Activated naive CD4-positive, alpha-beta T cell treated with anti-CD3 and anti-CD28 coated beads, Interleukin-2, amount 50 U/mL, for 24 hours (primary cell): Measurements from ENCODE around the gene TRIM46.
"Not testable (repeated sequence)": the region's sequence is repeated elsewhere in the genome, so short reads cannot be mapped to it uniquely, and the experiment has no call there.

Experiments
- H3K27ac Mint-ChIP-seq: one replicate; pipeline ENCODE4 v1.8.0; 2021; ENCODE audit warnings: mild to moderate bottlenecking, mixed read lengths
- H3K27me3 Mint-ChIP-seq: one replicate; pipeline ENCODE4 v1.8.0; 2021; ENCODE audit warnings: mixed read lengths
- H3K36me3 Mint-ChIP-seq: one replicate; pipeline ENCODE4 v1.8.0; 2021; ENCODE audit warnings: mixed read lengths
- H3K4me1 Mint-ChIP-seq: one replicate; pipeline ENCODE4 v1.8.0; 2021; ENCODE audit warnings: mixed read lengths
- H3K4me3 Mint-ChIP-seq: one replicate; pipeline ENCODE4 v1.8.0; 2021; ENCODE audit warnings: mild to moderate bottlenecking, mixed read lengths
- H3K9me3 Mint-ChIP-seq: one replicate; pipeline ENCODE4 v1.8.0; 2021; ENCODE audit warnings: mixed read lengths

Gene TRIM46

DNA sequence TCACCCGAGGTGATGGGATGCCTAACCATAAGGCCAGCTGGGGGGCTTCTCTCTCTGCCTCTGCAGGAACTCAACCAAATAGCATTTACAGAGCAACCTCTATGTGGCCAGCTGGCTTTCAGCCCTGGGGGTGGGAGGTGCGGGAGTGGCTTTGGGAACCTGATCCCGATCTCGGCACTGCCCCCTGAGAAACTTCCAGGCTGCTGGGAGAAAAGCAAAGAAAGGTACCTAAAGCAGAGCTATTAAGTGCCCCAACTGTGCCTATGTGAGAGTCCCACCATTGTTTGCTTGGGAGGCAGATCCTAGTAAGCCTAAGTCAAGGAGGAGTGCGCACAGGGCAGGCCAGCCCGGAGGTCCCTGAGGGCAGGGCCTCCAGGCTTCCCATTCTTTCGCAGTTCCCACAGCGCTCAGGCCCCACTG lies 7.6 kb upstream of the TRIM46 start:
- no peak overlapping the region for H3K27ac Mint-ChIP-seq

DNA sequence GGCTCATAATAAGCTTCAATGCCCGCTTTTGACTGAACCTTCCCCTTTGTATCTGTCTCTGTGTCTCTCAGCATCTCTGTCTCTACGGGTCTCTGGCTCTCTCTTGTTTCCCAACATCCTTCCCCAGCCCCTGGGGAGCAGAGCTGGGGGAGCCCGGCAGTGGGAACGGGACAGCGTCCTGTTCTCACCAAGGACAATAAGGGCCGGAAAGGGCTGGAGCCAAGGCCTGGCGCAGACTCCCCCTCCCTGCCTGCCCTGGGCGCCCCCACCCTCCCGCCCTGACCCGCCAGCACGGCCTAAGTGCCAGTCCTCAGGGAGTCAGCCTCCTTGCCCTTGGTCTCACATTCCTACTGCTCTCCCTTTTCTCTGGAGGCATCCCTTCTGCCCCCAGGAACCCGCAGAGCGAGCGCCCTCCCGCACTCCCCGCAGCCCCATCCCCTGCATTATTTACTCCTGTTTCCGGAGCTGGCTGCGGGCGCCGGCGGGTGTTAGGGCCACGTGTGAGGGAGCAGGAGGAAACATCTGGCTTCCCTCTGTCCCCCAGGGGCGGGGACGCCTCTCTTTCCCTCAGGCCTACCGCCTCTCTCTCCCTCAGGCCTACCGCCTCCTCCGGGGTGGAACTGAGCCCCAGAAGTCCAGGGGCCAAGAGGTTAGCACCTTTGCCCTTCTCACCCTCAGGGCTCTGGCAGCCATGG lies 7.0 kb upstream of the TRIM46 start:
- H3K27ac Mint-ChIP-seq, result peak overlapping the region; percentile 55
- H3K4me1 Mint-ChIP-seq, result peaks cover 13% of the 10 kb centered on the region
- H3K36me3 Mint-ChIP-seq, result peaks cover 6% of the 10 kb centered on the region
- H3K9me3 Mint-ChIP-seq, result no peaks in the 10 kb centered on the region
- H3K27me3 Mint-ChIP-seq, result no peaks in the 10 kb centered on the region
- no peak overlapping the region for H3K4me3 Mint-ChIP-seq

More for the DNA sequence above, 7.6 kb upstream of the TRIM46 start:
- Mint-ChIP-seq H3K36me3 (peaks cover 6% of the 10 kb centered on the region), H3K4me1 (peaks cover 13% of the 10 kb centered on the region), H3K27me3 (no peaks in the 10 kb centered on the region), H3K9me3 (no peaks in the 10 kb centered on the region), H3K4me3 (no peak overlapping the region)

DNA sequence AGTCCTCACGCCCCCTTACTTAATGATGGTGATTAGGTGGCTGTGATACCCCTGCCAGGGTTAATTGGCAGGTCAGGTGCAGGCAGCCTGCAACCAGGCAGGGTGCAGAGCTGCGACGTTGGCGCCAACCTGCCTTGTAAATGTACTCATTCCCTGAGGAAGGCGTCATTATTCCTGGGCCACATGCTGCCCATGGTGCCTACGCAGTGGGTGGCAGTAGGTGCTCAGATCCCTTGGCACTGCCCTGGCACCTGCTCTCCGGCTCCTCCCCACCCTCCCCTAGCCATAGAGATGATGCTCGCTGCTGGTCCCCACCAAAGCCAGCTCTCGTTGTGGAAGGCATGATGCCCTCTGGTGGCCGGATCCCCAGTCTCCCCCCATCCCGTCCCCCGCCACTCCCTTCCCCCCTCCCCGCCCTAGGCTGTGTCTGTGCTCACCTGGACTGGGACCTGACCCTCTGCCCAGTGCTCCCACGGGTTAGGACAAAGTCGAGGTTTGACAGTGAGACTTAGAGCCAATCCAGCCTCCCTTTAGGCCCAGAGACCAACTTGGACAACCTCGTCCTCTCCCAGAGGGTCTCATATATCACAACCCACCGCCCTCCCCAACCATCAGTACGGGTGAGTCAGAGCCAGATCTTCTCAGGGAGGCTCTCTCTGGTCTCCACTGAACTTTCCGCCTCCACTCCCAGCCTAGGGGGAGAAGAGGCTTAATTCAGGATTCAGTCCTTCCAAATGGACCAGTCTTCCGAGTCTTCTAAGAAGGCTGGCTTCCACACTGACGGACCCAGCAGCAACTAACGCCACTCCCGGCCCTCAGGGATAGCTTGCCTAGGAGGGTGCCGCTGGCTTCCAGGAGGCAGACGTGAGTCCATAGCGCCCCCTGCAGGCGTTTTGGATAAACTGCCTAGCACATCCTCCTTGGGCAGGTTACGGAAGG lies 6.2 kb upstream of the TRIM46 start:
- Mint-ChIP-seq H3K4me1 (peaks cover 20% of the 10 kb centered on the region), H3K36me3 (peaks cover 8% of the 10 kb centered on the region), H3K27me3 (no peaks in the 10 kb centered on the region), H3K27ac (no peak overlapping the region), H3K4me3 (peak overlapping the region; percentile 12), H3K9me3 (no peaks in the 10 kb centered on the region)

GRCh38 chr1:155168105-155168445 lies 5.6 kb upstream of the TRIM46 start:
- not testable (repeated sequence) for H3K9me3 Mint-ChIP-seq, H3K27me3 Mint-ChIP-seq, H3K4me3 Mint-ChIP-seq, H3K27ac Mint-ChIP-seq, H3K36me3 Mint-ChIP-seq
- peaks cover 21% of the 10 kb centered on the region for H3K4me1 Mint-ChIP-seq

DNA sequence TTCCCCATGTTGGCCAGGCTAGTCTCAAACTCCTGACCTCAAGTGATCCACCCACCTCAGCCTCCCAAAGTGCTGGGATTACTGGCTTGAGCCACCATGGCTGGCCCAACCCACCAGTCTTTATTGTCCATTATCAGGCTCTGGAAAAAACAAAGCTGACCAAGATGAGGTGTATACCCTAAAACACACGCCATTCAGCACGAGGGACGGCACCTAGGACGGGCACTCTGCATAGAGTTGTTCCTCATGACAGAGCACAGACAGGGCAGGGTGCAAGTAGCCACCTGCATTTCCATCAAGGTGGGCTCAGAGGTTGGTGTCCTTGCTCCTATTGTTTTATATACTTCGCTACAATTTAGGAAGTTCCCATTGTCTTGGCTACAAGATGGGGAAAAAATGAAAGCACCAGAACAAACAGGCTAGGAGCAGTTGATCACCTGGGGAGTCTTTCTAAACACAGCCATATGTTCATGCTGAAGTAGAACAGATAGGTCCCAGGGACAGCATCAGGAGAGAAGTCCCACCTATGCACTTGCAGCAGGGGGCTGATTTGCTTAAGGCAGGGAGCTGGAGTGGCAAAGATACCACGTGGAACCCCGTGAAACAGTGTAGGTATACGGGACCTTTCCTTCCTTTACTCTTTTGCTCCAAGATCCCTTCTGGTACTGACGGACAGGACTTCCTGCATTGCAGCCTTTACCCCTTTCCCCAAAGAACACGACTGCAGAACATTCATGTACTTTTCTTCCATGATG lies 5.0 kb upstream of the TRIM46 start:
- Mint-ChIP-seq H3K27me3 (no peaks in the 10 kb centered on the region), H3K27ac (no peak overlapping the region), H3K36me3 (peaks cover 8% of the 10 kb centered on the region), H3K4me1 (peaks cover 27% of the 10 kb centered on the region), H3K9me3 (no peaks in the 10 kb centered on the region), H3K4me3 (no peak overlapping the region)

DNA sequence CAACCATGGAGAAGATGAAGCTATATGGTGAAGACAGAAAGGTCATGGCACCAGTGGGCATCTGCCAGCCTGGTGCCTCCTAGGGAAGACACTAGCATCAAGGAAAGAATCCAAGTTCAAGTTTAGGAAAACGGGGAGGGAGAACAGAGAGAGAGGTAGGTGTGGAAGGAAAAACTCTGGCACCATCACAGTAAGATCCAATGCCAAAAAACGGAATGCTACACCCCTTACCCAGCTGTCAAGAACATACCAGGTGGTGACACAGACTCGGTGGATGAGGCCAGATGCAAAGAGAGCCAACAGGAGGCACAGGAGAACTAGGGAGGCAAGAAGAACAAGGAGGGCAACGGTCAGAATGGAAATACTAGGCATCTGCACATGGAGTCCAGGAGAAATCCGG lies 4.1 kb upstream of the TRIM46 start:
- Mint-ChIP-seq H3K9me3 (no peaks in the 10 kb centered on the region), H3K4me3 (peak overlapping the region; percentile 0), H3K4me1 (peaks cover 33% of the 10 kb centered on the region), H3K27me3 (no peaks in the 10 kb centered on the region), H3K36me3 (peaks cover 8% of the 10 kb centered on the region), H3K27ac (peak overlapping the region; percentile 8)

- H3K9me3 Mint-ChIP-seq, result no peaks in the 10 kb centered on the region
- H3K27me3 Mint-ChIP-seq, result no peaks in the 10 kb centered on the region
- H3K27ac Mint-ChIP-seq, result no peak overlapping the region
- peaks cover 39% of the 10 kb centered on the region for H3K4me1 Mint-ChIP-seq
- H3K36me3 Mint-ChIP-seq, result peaks cover 8% of the 10 kb centered on the region
- peak overlapping the region; percentile 19 for H3K4me3 Mint-ChIP-seq
Measured at GRCh38 chr1:155170101-155170785, 3.4 kb upstream of the TRIM46 start.

DNA sequence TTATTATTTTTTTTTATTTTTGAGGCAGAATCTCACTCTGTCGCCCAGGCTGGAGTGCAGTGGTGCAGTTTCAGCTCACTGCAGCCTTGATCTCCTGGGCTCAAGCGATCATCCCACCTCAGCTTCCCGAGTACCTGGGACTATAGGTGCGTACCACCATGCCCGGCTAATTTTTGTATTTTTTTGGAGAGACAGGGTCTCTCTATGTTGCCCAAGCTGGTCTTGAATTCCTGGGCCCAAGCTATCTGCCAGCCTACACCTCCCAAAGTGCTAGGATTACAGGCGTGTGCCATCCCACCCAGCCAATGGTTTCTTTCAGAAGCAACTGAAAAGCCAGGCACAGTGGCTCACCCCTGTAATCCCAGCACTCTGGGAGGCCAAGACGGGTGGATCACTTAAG lies 2.8 kb upstream of the TRIM46 start:
- Mint-ChIP-seq H3K27me3 (no peaks in the 10 kb centered on the region), H3K9me3 (no peaks in the 10 kb centered on the region), H3K4me1 (peaks cover 39% of the 10 kb centered on the region), H3K4me3 (no peak overlapping the region), H3K27ac (no peak overlapping the region), H3K36me3 (peaks cover 8% of the 10 kb centered on the region)

DNA sequence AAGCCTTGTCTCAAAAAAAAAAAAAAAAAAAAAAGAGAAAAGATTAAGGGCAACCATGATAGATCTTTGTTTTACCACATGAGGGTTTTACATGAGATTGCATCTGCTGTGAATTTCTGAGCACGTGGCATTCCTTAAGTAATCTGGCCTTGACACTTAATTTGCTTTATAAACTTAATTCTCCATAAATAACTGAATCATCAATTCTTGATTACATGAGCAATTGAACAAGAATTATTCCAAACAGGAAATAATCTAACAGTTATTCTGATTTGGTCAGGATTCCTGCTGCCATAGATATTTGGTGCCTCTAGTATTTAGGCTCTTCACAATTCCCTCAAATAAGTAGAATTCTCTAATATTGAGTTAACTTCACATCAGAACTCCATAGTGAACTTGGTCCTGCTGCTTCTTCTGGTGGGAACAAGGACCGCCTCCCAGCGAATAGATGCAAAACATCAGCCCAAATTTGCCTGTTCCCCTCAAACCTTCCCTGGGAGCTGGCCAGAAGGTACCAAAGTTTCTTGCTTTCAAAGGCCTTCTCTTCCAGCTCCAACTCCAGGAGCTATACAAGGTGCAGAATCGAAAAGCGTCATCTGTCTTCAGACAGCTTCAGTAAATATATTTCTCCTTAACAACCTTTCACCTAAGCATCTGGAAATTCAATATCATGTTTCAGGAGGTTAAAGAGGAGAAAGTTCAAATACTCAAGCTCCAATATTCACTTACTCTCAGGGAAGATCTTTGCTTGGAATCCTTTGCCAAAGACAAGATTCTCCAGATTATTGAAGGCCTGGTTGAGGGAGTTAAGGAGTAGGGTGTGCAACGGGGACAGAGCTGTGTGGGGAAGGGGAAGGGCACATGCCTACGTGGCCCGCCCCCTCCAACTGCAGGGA lies 1.6 kb upstream of the TRIM46 start:
- no peaks in the 10 kb centered on the region for H3K9me3 Mint-ChIP-seq
- H3K27ac Mint-ChIP-seq, result peak overlapping the region; percentile 99
- no peaks in the 10 kb centered on the region for H3K27me3 Mint-ChIP-seq
- peaks cover 8% of the 10 kb centered on the region for H3K36me3 Mint-ChIP-seq
- H3K4me3 Mint-ChIP-seq, result peak overlapping the region; percentile 91
- peaks cover 46% of the 10 kb centered on the region for H3K4me1 Mint-ChIP-seq

- H3K27me3 Mint-ChIP-seq, result no peaks in the 10 kb centered on the region
- peak within 1 kb of the TSS; percentile 99 for H3K27ac Mint-ChIP-seq
- peaks cover 38% of the 10 kb centered on the region for H3K4me1 Mint-ChIP-seq
- peaks cover 8% of the 10 kb centered on the region for H3K36me3 Mint-ChIP-seq
- H3K4me3 Mint-ChIP-seq, result peak within 1 kb of the TSS; percentile 91
- H3K9me3 Mint-ChIP-seq, result no peaks in the 10 kb centered on the region
Measured at GRCh38 chr1:155172732-155173477, 744 bp upstream of the TRIM46 start, which contains the start of gene KRTCAP2. TSS of gene KRTCAP2 (minus strand) at chr1:155173304. CDS start at chr1:155173224, 80 bp downstream.

DNA sequence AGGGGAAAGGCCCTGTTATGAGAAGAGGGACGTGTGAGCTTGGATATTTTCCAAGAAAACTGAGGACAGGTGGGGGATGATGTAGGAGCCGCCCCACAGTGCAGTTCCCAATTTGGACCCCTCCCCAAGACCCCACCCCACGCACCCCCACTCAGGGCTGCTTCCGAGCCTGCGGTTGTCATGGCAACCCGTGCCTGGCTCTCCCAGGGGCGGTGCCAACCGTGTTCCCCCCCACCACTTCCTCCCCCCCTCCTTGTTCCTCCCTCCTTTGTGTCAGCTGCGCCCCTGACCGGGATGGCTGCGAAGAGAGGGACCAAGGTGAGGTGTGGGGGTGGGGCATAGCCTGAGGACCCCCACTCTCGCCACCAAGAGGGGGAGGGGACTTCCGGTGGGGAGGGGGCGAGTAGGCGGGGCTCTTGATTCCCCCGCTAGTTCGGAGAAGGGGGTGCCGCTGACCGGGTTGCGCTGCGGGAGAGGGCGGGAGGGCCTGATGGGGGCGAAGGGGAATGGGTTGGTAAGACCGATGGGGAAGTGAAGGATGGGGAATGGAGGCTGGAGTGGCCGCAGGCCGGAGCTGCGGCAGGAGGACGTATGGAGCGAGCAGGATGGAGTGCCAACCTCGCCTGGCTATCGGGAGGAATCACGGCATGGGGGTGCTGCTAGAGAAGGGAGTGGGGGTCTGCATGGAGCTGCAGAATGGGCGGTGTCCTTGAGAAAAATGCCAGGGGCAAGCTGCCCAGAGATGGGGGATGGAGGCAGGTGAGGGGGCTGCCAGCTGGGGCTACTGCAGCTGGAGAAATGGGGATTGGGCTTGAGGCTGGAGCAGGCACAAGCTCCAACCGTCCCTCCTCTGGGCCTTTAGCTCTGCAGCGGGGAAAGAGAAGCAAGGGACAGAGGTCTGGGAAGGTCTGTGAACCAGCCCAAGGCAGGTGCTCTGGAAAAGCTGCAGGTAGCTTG lies 953 bp downstream of the TRIM46 start:
- Mint-ChIP-seq H3K27ac (peak overlapping the region; percentile 65), H3K4me3 (peak overlapping the region; percentile 91), H3K36me3 (peaks cover 7% of the 10 kb centered on the region), H3K27me3 (no peaks in the 10 kb centered on the region), H3K9me3 (no peaks in the 10 kb centered on the region), H3K4me1 (peaks cover 35% of the 10 kb centered on the region)

DNA sequence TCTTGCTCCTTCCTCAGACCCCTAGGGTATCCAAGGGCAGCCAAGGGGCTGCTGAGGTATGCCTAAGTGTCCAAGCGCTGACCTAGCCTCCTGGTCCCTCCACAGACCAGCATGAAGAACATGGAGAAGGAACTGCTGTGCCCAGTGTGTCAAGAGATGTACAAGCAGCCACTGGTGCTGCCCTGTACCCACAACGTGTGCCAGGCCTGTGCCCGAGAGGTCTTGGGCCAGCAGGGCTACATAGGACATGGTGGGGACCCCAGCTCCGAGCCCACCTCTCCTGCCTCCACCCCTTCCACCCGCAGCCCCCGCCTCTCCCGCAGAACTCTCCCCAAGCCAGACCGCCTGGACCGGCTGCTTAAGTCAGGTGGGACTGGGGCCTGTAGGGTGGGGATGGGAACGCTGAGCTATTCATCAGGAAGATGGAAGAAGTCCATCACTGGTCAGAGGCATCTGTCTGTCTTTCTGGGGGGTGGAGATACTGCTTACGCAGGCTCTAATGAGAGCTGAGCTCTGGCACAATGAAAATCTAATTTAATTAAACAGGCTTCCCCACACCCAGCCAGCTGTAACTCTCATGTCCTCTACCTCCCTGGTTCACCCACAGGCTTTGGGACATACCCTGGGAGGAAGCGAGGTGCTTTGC lies 1.8 kb downstream of the TRIM46 start:
- Mint-ChIP-seq H3K4me1 (peaks cover 35% of the 10 kb centered on the region), H3K27ac (peak overlapping the region; percentile 41), H3K27me3 (no peaks in the 10 kb centered on the region), H3K9me3 (no peaks in the 10 kb centered on the region), H3K4me3 (peak overlapping the region; percentile 33), H3K36me3 (peaks cover 6% of the 10 kb centered on the region)
